ENCODE data around the gene CENPT. TPM values are rescaled to one million over a fixed set of nuclear protein-coding genes. Genes with fewer than 3 reads are reported as not detected.

CENPT gene
- total and polyA plus RNA-seq, 2 of the 8 experiments (the other 6 are each of a cell fraction or from before 2014, with no cell fraction given) = 42.4 to 53.4 TPM

GRCh38 chr16:67828651-67829050 is 18.8 kb downstream of the CENPT start:
- H3K56ac ChIP-seq (replicated peaks; ENCODE audit: insufficient read length, low read depth, low read length) = no peak overlapping the region
- no peak overlapping the region for H2AFZ ChIP-seq (ENCODE audit: low read length)
- H3K4me1 ChIP-seq (replicated peaks in 1 of 4; ENCODE audit: control insufficient read depth in 3 of 4, insufficient read depth in 4 of 4, low read length in 3 of 4) = peaks cover 0 to 2% (median 0%) of the 10 kb centered on the region in 4 experiments; a peak in 3 of 7 replicates
- H4K5ac ChIP-seq (ENCODE audit: insufficient read length, low read depth, low read length) = no peak overlapping the region
- H3K23me2 ChIP-seq (ENCODE audit: low read depth, low read length) = peaks cover 5% of the 10 kb centered on the region
- H3K23ac ChIP-seq (ENCODE audit: insufficient read length) = no peak overlapping the region
- no peak overlapping the region for H2AK5ac ChIP-seq (ENCODE audit: low read depth, low read length)
- no peak overlapping the region for H4K8ac ChIP-seq (ENCODE audit: extremely low read depth, insufficient read depth, low read length)
- no peak overlapping the region for H3K27ac ChIP-seq (ENCODE audit: low read depth, low read length)
- H3K9me3 ChIP-seq (ENCODE audit: insufficient read depth in 2 of 2, low read depth in 1 of 2, low read length in 1 of 2) = no peaks in the 10 kb centered on the region
- H3K79me2 ChIP-seq (ENCODE audit: control insufficient read depth in 1 of 2, insufficient read depth in 2 of 2, low read length in 2 of 2) = peaks cover 0 to 5% of the 10 kb centered on the region in 2 experiments; a peak in 1 of 4 replicates
- no peak overlapping the region for H2BK120ac ChIP-seq (replicated peaks; ENCODE audit: low read depth, low read length)
- POLR2A ChIA-PET (ENCODE audit: partially characterized antibody) = no interaction called here
- no peak overlapping the region for H2BK15ac ChIP-seq (ENCODE audit: low read length)
- no peak overlapping the region for H3K4me2 ChIP-seq (ENCODE audit: insufficient read depth in 1 of 2, low read depth in 2 of 2, low read length in 2 of 2)
- H4K20me1 ChIP-seq (replicated peaks in 1 of 2; ENCODE audit: control insufficient read depth in 1 of 2, insufficient read depth in 2 of 2, low read length in 2 of 2) = peaks cover 4 to 6% of the 10 kb centered on the region in 2 experiments
- no peak overlapping the region for H3K9ac ChIP-seq (replicated peaks in 1 of 4; ENCODE audit: extremely low read depth in 1 of 4, low read depth in 3 of 4, low read length in 3 of 4)
- H3K18ac ChIP-seq (ENCODE audit: extremely low read depth, low read length) = no peak overlapping the region
- FAIRE-seq (no peak), DNase-seq (ENCODE audit: low read depth in 1 of 2, low spot score in 2 of 2) (no peak)
- no peak overlapping the region for H2BK20ac ChIP-seq (ENCODE audit: low read length)
- H2BK12ac ChIP-seq (ENCODE audit: low read depth, low read length) = no peak overlapping the region
- H3K79me1 ChIP-seq (ENCODE audit: low read depth, low read length) = no peaks in the 10 kb centered on the region; the same call in none of the 2 replicates
- no peak overlapping the region for H3K14ac ChIP-seq (ENCODE audit: insufficient read length)
- H3K27me3 ChIP-seq (replicated peaks in 1 of 4; ENCODE audit: control insufficient read depth in 3 of 4, extremely low read depth in 1 of 4, insufficient read depth in 3 of 4, low read length in 3 of 4) = no peaks in the 10 kb centered on the region; a peak in 1 of 7 replicates
- 94% methylated on average over 4 of the region's 4 CpGs; no CpG with 5 or more reads in 1 of the 2 experiments for WGBS, 2 experiments (ENCODE audit: extremely low coverage in 1 of 2, insufficient coverage in 1 of 2, insufficient read length in 1 of 2, insufficient replicate concordance in 2 of 2, low coverage in 1 of 2, low lambda C conversion rate in 2 of 2, missing lambda C conversion rate in 1 of 2)
- H4K91ac ChIP-seq (replicated peaks; ENCODE audit: insufficient read length, low read length) = no peak overlapping the region
- H2BK5ac ChIP-seq (ENCODE audit: low read depth, low read length) = no peak overlapping the region
- peaks cover 9 to 25% (median 13%) of the 10 kb centered on the region in 4 experiments for H3K36me3 ChIP-seq (ENCODE audit: control insufficient read depth in 2 of 4, insufficient read depth in 4 of 4, low read length in 3 of 4)
- H3K4me3 ChIP-seq (ENCODE audit: extremely low read depth in 1 of 4, insufficient read depth in 2 of 4, low read depth in 3 of 4, low read length in 4 of 4) = no peak overlapping the region
- no peak overlapping the region for H3K4ac ChIP-seq (replicated peaks; ENCODE audit: insufficient read length, low read depth, low read length)
- CTCF ChIA-PET (ENCODE audit: partially characterized antibody) = interaction anchor here (0.7 to 11.6 kb wide), 7 partner anchors 10 to 308 kb away, joined by 3 to 100 read pairs (median 6); no protein-coding TSS in a partner anchor
- no peak for TF ChIP-seq FOSL1 (IDR thresholded peaks at IDR 0.05; ENCODE audit: insufficient read depth, low read depth, low read length)
- no peak for TF ChIP-seq SIRT6 (IDR thresholded peaks at IDR 0.05; ENCODE audit: low read length)
- no peak for TF ChIP-seq YY1 (IDR thresholded peaks at IDR 0.05; ENCODE audit: low read depth, low read length)
- TF ChIP-seq TBP (IDR thresholded peaks at IDR 0.05; ENCODE audit: low read depth, low read length) = no peak
- no peak for TF ChIP-seq JUN (IDR thresholded peaks at IDR 0.05; ENCODE audit: low read depth, low read length)
- TF ChIP-seq ZNF274 (IDR thresholded peaks at IDR 0.05; ENCODE audit: borderline replicate concordance, extremely low read depth, low read length) = no peak
- no peak for TF ChIP-seq JUND (IDR thresholded peaks at IDR 0.05; ENCODE audit: low read length)
- no peak for TF ChIP-seq KDM1A (IDR thresholded peaks at IDR 0.05; ENCODE audit: borderline replicate concordance, low read length)
- no peak for TF ChIP-seq BRCA1 (IDR thresholded peaks at IDR 0.05; ENCODE audit: low read depth, low read length)
- no peak for TF ChIP-seq GTF2F1 (IDR thresholded peaks at IDR 0.05; ENCODE audit: borderline replicate concordance, low read depth, low read length)
- no peak for TF ChIP-seq KDM5A (IDR thresholded peaks at IDR 0.05; ENCODE audit: low read length)
- TF ChIP-seq TEAD4 (IDR thresholded peaks at IDR 0.05; ENCODE audit: low read depth, low read length) = no peak
- TF ChIP-seq ATF2 (IDR thresholded peaks at IDR 0.05; ENCODE audit: low read length) = no peak
